ENCODE results near the gene CPM.

The CPM gene

GRCh38 chr12:68932128-68932960 lies 627 bp downstream of the CPM start:
- DNase-seq = peak; percentile 19
- Histone ChIP-seq H3F3A (ENCODE audit: insufficient read depth, low read length) (no peaks in the 10 kb centered on the region), H3K79me2 (ENCODE audit: low read length) (no peaks in the 10 kb centered on the region), H3K36me3 (replicated peaks; ENCODE audit: insufficient read depth, low read length) (no peaks in the 10 kb centered on the region), H3K4me2 (ENCODE audit: low read depth, low read length) (peak overlapping the region; percentile 68), H3K9me2 (replicated peaks; ENCODE audit: insufficient read depth, low read length) (no peaks in the 10 kb centered on the region), H3K4me3 (ENCODE audit: low read length) (peak overlapping the region; percentile 43), H3K4me1 (ENCODE audit: low read length) (no peaks in the 10 kb centered on the region; the same call in 1 of the 2 replicates), H3K9ac (ENCODE audit: low read length) (no peak overlapping the region), H2AFZ (ENCODE audit: low read length) (peak overlapping the region; percentile 49), H3K9me3 (replicated peaks; ENCODE audit: insufficient read depth, low read length) (no peaks in the 10 kb centered on the region), H3K27ac (ENCODE audit: low read length) (no peak overlapping the region), H4K20me1 (ENCODE audit: insufficient read depth, low read length) (no peaks in the 10 kb centered on the region), H3K27me3 (replicated peaks; ENCODE audit: insufficient read depth, low read length) (no peaks in the 10 kb centered on the region)
- TF ChIP-seq CTCF (IDR thresholded peaks at IDR 0.05; ENCODE audit: low read length) (no peak), EZH2 (optimal IDR thresholded peaks at IDR 0.05; ENCODE audit: low read depth, low read length) (no peak), EZH2phosphoT487 (IDR thresholded peaks at IDR 0.05; ENCODE audit: low read length) (no peak)

- Histone ChIP-seq H3K9me3 (replicated peaks; ENCODE audit: insufficient read depth, low read length) (no peaks in the 10 kb centered on the region), H3K9me2 (replicated peaks; ENCODE audit: insufficient read depth, low read length) (no peaks in the 10 kb centered on the region), H4K20me1 (ENCODE audit: insufficient read depth, low read length) (no peaks in the 10 kb centered on the region), H3K9ac (ENCODE audit: low read length) (no peak overlapping the region), H3F3A (ENCODE audit: insufficient read depth, low read length) (no peaks in the 10 kb centered on the region), H3K4me1 (ENCODE audit: low read length) (no peaks in the 10 kb centered on the region; the same call in 1 of the 2 replicates), H2AFZ (ENCODE audit: low read length) (no peak overlapping the region), H3K27me3 (replicated peaks; ENCODE audit: insufficient read depth, low read length) (no peaks in the 10 kb centered on the region), H3K4me3 (ENCODE audit: low read length) (no peak overlapping the region), H3K4me2 (ENCODE audit: low read depth, low read length) (no peak overlapping the region), H3K36me3 (replicated peaks; ENCODE audit: insufficient read depth, low read length) (no peaks in the 10 kb centered on the region), H3K27ac (ENCODE audit: low read length) (no peak overlapping the region), H3K79me2 (ENCODE audit: low read length) (no peaks in the 10 kb centered on the region)
- no peak for TF ChIP-seq EZH2phosphoT487 (IDR thresholded peaks at IDR 0.05; ENCODE audit: low read length)
- no peak for TF ChIP-seq CTCF (IDR thresholded peaks at IDR 0.05; ENCODE audit: low read length)
- TF ChIP-seq EZH2 (optimal IDR thresholded peaks at IDR 0.05; ENCODE audit: low read depth, low read length) = no peak
- DNase-seq = no peak
These were observed 2.8 kb downstream of the CPM start for GRCh38 chr12:68930178-68930577.

GRCh38 chr12:68924546-68924945 lies 8.4 kb downstream of the CPM start:
- no peak overlapping the region for H3K4me3 ChIP-seq (ENCODE audit: low read length)
- H3K9ac ChIP-seq (ENCODE audit: low read length) = no peak overlapping the region
- no peaks in the 10 kb centered on the region for H3K9me3 ChIP-seq (replicated peaks; ENCODE audit: insufficient read depth, low read length)
- H4K20me1 ChIP-seq (ENCODE audit: insufficient read depth, low read length) = no peaks in the 10 kb centered on the region
- no peak overlapping the region for H3K4me2 ChIP-seq (ENCODE audit: low read depth, low read length)
- H3K79me2 ChIP-seq (ENCODE audit: low read length) = no peaks in the 10 kb centered on the region
- H3F3A ChIP-seq (ENCODE audit: insufficient read depth, low read length) = no peaks in the 10 kb centered on the region
- TF ChIP-seq EZH2phosphoT487 (IDR thresholded peaks at IDR 0.05; ENCODE audit: low read length) = no peak
- no peak for TF ChIP-seq CTCF (IDR thresholded peaks at IDR 0.05; ENCODE audit: low read length)
- TF ChIP-seq EZH2 (optimal IDR thresholded peaks at IDR 0.05; ENCODE audit: low read depth, low read length) = no peak
- no peaks in the 10 kb centered on the region for H3K36me3 ChIP-seq (replicated peaks; ENCODE audit: insufficient read depth, low read length)
- no peak overlapping the region for H3K27ac ChIP-seq (ENCODE audit: low read length)
- no peak overlapping the region for H2AFZ ChIP-seq (ENCODE audit: low read length)
- H3K4me1 ChIP-seq (ENCODE audit: low read length) = no peaks in the 10 kb centered on the region
- DNase-seq = no peak
- no peaks in the 10 kb centered on the region for H3K9me2 ChIP-seq (replicated peaks; ENCODE audit: insufficient read depth, low read length)
- no peaks in the 10 kb centered on the region for H3K27me3 ChIP-seq (replicated peaks; ENCODE audit: insufficient read depth, low read length)

Measured in MM.1S (cell line).